Loucy (cell line): ENCODE results near the gene SDK1.

Experiments
- H2AFZ ChIP-seq: fragments of 200-600 bp; sonication (generic); 2 replicates; pipeline ENCODE4 v1.6.0; 2016; ENCODE audit warnings: antibody characterized with exemption, mild to moderate bottlenecking, low read length, moderate library complexity
- H3F3A ChIP-seq: fragments of 200-600 bp; 2 replicates; pipeline ENCODE4 v1.6.0; 2016; ENCODE audit warnings: antibody characterized with exemption, low read depth, mild to moderate bottlenecking
- H3K27me3 ChIP-seq: fragments of 200-600 bp; sonication (generic); 2 replicates; pipeline ENCODE4 v1.6.1; 2014; ENCODE audit warnings: low read length, mild to moderate bottlenecking; ENCODE audit not compliant: insufficient read depth, poor library complexity, severe bottlenecking
- H3K36me3 ChIP-seq: fragments of 200-600 bp; sonication (generic); 2 replicates; pipeline ENCODE4 v1.6.1; 2016; ENCODE audit warnings: low read length; ENCODE audit not compliant: insufficient read depth
- H3K4me1 ChIP-seq: fragments of 200-600 bp; sonication (generic); 2 replicates; pipeline ENCODE4 v1.5.1; 2014; ENCODE audit warnings: low read length, mild to moderate bottlenecking; ENCODE audit not compliant: insufficient read depth, poor library complexity, severe bottlenecking
- H3K4me2 ChIP-seq: fragments of 200-600 bp; sonication (generic); 2 replicates; pipeline ENCODE4 v1.6.0; 2014; ENCODE audit warnings: antibody characterized with exemption, low read length, low read depth, mild to moderate bottlenecking; ENCODE audit not compliant: poor library complexity, severe bottlenecking
- H3K4me3 ChIP-seq: fragments of 200-600 bp; sonication (generic); 2 replicates; pipeline ENCODE4 v1.5.1; 2014; ENCODE audit warnings: low read length, mild to moderate bottlenecking, mixed read lengths; ENCODE audit not compliant: poor library complexity, severe bottlenecking
- H3K79me2 ChIP-seq: fragments of 200-600 bp; sonication (generic); 2 replicates; pipeline ENCODE4 v1.6.1; 2014; ENCODE audit warnings: low read length; ENCODE audit not compliant: insufficient read depth
- H3K9ac ChIP-seq: fragments of 200-600 bp; sonication (generic); 2 replicates; pipeline ENCODE4 v1.6.0; 2014; ENCODE audit warnings: mild to moderate bottlenecking, low read depth, low read length, moderate library complexity; ENCODE audit not compliant: poor library complexity, severe bottlenecking
- H3K9me2 ChIP-seq: fragments of 200-600 bp; sonication (generic); replicated peaks from 2 replicates; pipeline ENCODE4 v1.6.1; 2016; ENCODE audit warnings: low read depth, low read length, mixed read lengths
- H3K9me3 ChIP-seq: fragments of 200-600 bp; sonication (generic); 2 replicates; pipeline ENCODE4 v1.6.1; 2014; ENCODE audit warnings: mild to moderate bottlenecking, antibody characterized with exemption, low read length, low read depth; ENCODE audit not compliant: insufficient read depth
- H4K20me1 ChIP-seq: fragments of 200-600 bp; sonication (generic); 2 replicates; pipeline ENCODE4 v1.6.0; 2014; ENCODE audit warnings: antibody characterized with exemption, low read length, mild to moderate bottlenecking; ENCODE audit not compliant: insufficient read depth, poor library complexity, severe bottlenecking
- CTCF ChIP-seq: fragments of 200-600 bp; sonication (generic); conservative IDR thresholded peaks from 2 replicates; pipeline ENCODE4 v1.5.1; 2014; ENCODE audit warnings: mild to moderate bottlenecking, antibody characterized with exemption, low read length
- EZH2phosphoT487 ChIP-seq: fragments of 200-600 bp; IDR thresholded peaks from 2 replicates; pipeline ENCODE4 v1.6.1; 2018; ENCODE audit warnings: antibody characterized with exemption, mild to moderate bottlenecking, moderate library complexity, borderline replicate concordance

Gene SDK1

GRCh38 chr7:4040109-4040928 lies 739.3 kb downstream of the SDK1 start:
- H3K9me3 ChIP-seq, result no peaks in the 10 kb centered on the region; the same call in 1 of the 2 replicates
- no peaks in the 10 kb centered on the region for H3K36me3 ChIP-seq
- no peaks in the 10 kb centered on the region for H3K9me2 ChIP-seq
- H3K4me2 ChIP-seq, result no peak overlapping the region
- no peaks in the 10 kb centered on the region for H3F3A ChIP-seq
- no peaks in the 10 kb centered on the region for H3K79me2 ChIP-seq
- no peak for TF ChIP-seq EZH2phosphoT487
- no peak for TF ChIP-seq CTCF
- no peak overlapping the region for H3K4me3 ChIP-seq
- H3K4me1 ChIP-seq, result no peaks in the 10 kb centered on the region
- H3K27me3 ChIP-seq, result no peaks in the 10 kb centered on the region
- no peaks in the 10 kb centered on the region for H4K20me1 ChIP-seq
- H3K9ac ChIP-seq, result no peak overlapping the region
- no peak overlapping the region for H2AFZ ChIP-seq

DNA sequence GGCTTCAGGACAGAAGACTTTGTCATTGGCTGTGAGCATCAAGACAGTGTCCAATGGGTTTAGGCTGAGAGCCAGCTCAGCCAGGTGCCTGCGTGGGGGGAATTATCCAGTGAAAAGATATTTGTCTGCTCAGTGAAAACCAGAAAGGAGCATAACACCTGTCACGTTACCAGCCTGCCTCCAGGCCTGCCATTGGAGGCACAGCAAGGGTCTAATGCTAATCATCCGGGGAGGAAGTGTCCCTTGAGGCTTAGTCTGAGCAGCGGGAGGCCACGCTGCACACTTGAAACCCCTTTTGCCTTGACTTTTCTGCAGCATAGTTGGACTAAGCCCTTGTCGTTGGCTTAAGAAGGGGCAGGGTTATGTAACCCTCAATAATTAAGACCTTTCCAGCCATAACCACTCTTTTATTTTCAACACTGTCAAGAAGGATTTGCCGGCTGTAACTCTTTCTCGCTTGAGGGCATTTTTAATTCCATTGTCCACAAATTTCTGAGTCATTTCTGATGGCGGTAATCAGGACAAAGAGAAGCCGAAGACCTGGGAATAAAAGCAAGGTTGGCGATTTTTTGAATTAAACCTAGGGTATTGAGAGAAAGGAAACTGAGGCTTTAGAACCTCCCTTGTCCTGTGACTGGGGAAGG lies 741.5 kb downstream of the SDK1 start:
- TF ChIP-seq EZH2phosphoT487, result no peak
- Histone ChIP-seq H3K36me3 (no peaks in the 10 kb centered on the region), H3K4me3 (no peak overlapping the region), H3K9me3 (no peaks in the 10 kb centered on the region; the same call in 1 of the 2 replicates), H3F3A (no peaks in the 10 kb centered on the region), H3K9me2 (no peaks in the 10 kb centered on the region), H3K4me1 (no peaks in the 10 kb centered on the region), H3K79me2 (no peaks in the 10 kb centered on the region), H4K20me1 (no peaks in the 10 kb centered on the region), H3K9ac (no peak overlapping the region), H2AFZ (no peak overlapping the region), H3K4me2 (no peak overlapping the region), H3K27me3 (no peaks in the 10 kb centered on the region)

- Histone ChIP-seq H3K36me3 (no peaks in the 10 kb centered on the region), H3K9ac (no peak overlapping the region), H4K20me1 (no peaks in the 10 kb centered on the region), H3K9me2 (no peaks in the 10 kb centered on the region), H3K79me2 (no peaks in the 10 kb centered on the region), H3K4me2 (no peak overlapping the region), H2AFZ (no peak overlapping the region), H3K4me1 (no peaks in the 10 kb centered on the region), H3F3A (no peaks in the 10 kb centered on the region), H3K9me3 (no peaks in the 10 kb centered on the region; the same call in 1 of the 2 replicates), H3K4me3 (no peak overlapping the region), H3K27me3 (no peaks in the 10 kb centered on the region)
- TF ChIP-seq EZH2phosphoT487 (no peak), CTCF (no peak)
Measured at GRCh38 chr7:4043988-4044387, 742.9 kb downstream of the SDK1 start.
